ENCODE results near the gene SHISAL1. TPM values are rescaled to one million over a fixed set of nuclear protein-coding genes. Genes with fewer than 3 reads are reported as not detected.

Gene SHISAL1
- total RNA-seq, 1 experiment from 2014 or later: 2.9 TPM

GRCh38 chr22:44360668-44361381, 48.1 kb upstream of the SHISAL1 start:
- H4K8ac ChIP-seq (replicated peaks; ENCODE audit: insufficient read length, low read depth, low read length): no peak overlapping the region
- Mint-ChIP-seq H3K36me3 (ENCODE audit: insufficient read depth in 1 of 3, low read depth in 3 of 3) (no peaks in the 10 kb centered on the region), H3K27me3 (ENCODE audit: low read depth) (peaks cover 5% of the 10 kb centered on the region), H3K27ac (peak overlapping the region in 1 of 3 experiments; percentile 85; a peak in 1 of 7 replicates), H3K4me1 (peaks cover 3 to 30% of the 10 kb centered on the region in 2 experiments; a peak in 2 of 4 replicates), H3K4me3 (no peak overlapping the region), H3K9me3 (no peaks in the 10 kb centered on the region)
- no peak overlapping the region for H3K27ac ChIP-seq (ENCODE audit: insufficient read length, low read depth, low read length)
- H3K4me1 ChIP-seq (ENCODE audit: insufficient read depth, low read length): no peaks in the 10 kb centered on the region
- no peak overlapping the region for H2AK5ac ChIP-seq (ENCODE audit: insufficient read length, low read length)
- no peaks in the 10 kb centered on the region for H4K20me1 ChIP-seq (ENCODE audit: control insufficient read depth, insufficient read depth, insufficient read length)
- H2BK120ac ChIP-seq (ENCODE audit: low read depth, low read length, poor library complexity, severe bottlenecking): no peak overlapping the region
- H3K79me2 ChIP-seq (ENCODE audit: insufficient read depth, low read length): no peaks in the 10 kb centered on the region
- no peaks in the 10 kb centered on the region for H3K23me2 ChIP-seq (ENCODE audit: insufficient read length, low read depth, low read length, poor library complexity, severe bottlenecking)
- no CpG with 5 or more reads among the region's 25 CpGs for WGBS (ENCODE audit: extremely low coverage, insufficient read length, low lambda C conversion rate)
- peak; percentile 29; the same call in 2 of the 3 replicates for TF ChIP-seq CTCF (conservative IDR thresholded peaks at IDR 0.05)
- no peak overlapping the region for H2BK20ac ChIP-seq (ENCODE audit: low read depth, low read length, poor library complexity, severe bottlenecking)
- H2BK12ac ChIP-seq (ENCODE audit: insufficient read length, low read depth, low read length): no peak overlapping the region
- no peak overlapping the region for H4K91ac ChIP-seq (ENCODE audit: insufficient read length, low read depth, low read length)
- H3K18ac ChIP-seq (ENCODE audit: insufficient read length, low read depth, low read length): no peak overlapping the region
- no peak overlapping the region for H4K5ac ChIP-seq (ENCODE audit: insufficient read length, low read depth, low read length)
- DNase-seq: no peak
- H2BK15ac ChIP-seq (ENCODE audit: low read depth, low read length): no peak overlapping the region
- H3T11ph ChIP-seq (ENCODE audit: low read length): no peak overlapping the region
- no peak overlapping the region for H3K23ac ChIP-seq (ENCODE audit: insufficient read length, low read depth, low read length)
- no peak overlapping the region for H2AFZ ChIP-seq (ENCODE audit: low read length)
- no peak overlapping the region for H3K56ac ChIP-seq (ENCODE audit: insufficient read length, low read depth, low read length)
- H3K4ac ChIP-seq (ENCODE audit: low read depth, low read length): no peak overlapping the region
- H3K79me1 ChIP-seq (ENCODE audit: insufficient read depth, low read depth, low read length, poor library complexity, severe bottlenecking): no peaks in the 10 kb centered on the region
- no peaks in the 10 kb centered on the region for H3K9me3 ChIP-seq (ENCODE audit: control insufficient read depth, low read depth, low read length)
- H3K27me3 ChIP-seq (ENCODE audit: insufficient read depth, low read length): no peaks in the 10 kb centered on the region
- H3K4me2 ChIP-seq (ENCODE audit: insufficient read depth, insufficient read length, low read length): no peak overlapping the region
- H2BK5ac ChIP-seq (ENCODE audit: insufficient read length, low read length): no peak overlapping the region
- no peak overlapping the region for H3K14ac ChIP-seq (ENCODE audit: insufficient read depth, low read length)
- no peak overlapping the region for H3K9ac ChIP-seq (ENCODE audit: extremely low read depth, insufficient read length, low read length)
